Uterus (tissue), 2 donors: ENCODE data around the gene RNF208.

Experiments
- POLR2A ChIP-seq, 2 donors: fragments of 450-650 bp; IDR thresholded peaks; one replicate each; pipeline ENCODE4 v1.6.1; 2016; ENCODE audit warnings: antibody characterized with exemption in 2 of 2, mild to moderate bottlenecking in 1 of 2, moderate library complexity in 1 of 2
- TF ChIP-seq, protein P1 (sequence below), 4 experiments: fragments of 200-600 bp in 2 of 4; fragments of 450-650 bp in 2 of 4; sonication (generic) in 2 of 4; IDR thresholded peaks; one replicate each; pipeline ENCODE4 v1.5.1; 2016 to 2019; ENCODE audit warnings: antibody characterized with exemption in 4 of 4, mild to moderate bottlenecking in 2 of 4, moderate library complexity in 1 of 4

DNA sequence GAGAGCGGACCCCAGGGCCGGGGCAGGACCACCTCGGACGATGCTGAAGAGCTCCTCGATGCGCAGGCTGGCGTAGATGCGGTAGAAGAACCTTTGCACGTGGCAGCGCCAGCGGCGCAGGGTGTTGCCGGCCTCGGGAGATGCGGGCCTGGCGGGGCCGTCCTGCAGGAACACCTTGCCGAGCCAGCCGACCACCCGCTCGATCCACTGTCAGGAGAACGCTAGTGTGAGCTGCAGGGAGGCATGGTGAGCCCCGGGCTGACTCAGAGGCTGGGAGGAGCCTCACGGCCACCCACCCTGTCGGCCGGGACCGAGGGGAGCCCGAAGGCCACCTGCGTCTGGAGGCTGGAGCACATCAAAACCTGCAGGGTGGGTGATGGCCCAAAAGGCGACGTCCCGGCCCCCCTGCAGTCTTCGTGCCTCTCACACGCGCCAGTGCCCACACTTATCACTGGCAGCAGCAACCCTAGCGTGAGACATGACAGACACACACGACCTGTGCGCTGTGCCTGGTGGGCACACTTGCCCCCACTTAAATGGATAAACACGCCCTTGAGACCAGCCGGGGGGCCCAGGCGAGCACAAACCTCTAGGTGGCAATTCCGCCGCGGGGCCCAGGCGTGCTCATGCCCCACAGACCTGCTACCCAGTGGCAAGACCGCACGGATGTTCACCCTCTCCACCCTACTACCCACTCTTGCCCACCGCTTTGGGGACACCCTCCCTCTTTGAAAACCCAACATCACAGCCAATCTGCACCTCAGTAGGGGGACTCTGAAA is 37.0 kb downstream of the RNF208 start:
- TF ChIP-seq, protein P1, sequence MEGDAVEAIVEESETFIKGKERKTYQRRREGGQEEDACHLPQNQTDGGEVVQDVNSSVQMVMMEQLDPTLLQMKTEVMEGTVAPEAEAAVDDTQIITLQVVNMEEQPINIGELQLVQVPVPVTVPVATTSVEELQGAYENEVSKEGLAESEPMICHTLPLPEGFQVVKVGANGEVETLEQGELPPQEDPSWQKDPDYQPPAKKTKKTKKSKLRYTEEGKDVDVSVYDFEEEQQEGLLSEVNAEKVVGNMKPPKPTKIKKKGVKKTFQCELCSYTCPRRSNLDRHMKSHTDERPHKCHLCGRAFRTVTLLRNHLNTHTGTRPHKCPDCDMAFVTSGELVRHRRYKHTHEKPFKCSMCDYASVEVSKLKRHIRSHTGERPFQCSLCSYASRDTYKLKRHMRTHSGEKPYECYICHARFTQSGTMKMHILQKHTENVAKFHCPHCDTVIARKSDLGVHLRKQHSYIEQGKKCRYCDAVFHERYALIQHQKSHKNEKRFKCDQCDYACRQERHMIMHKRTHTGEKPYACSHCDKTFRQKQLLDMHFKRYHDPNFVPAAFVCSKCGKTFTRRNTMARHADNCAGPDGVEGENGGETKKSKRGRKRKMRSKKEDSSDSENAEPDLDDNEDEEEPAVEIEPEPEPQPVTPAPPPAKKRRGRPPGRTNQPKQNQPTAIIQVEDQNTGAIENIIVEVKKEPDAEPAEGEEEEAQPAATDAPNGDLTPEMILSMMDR (IDR thresholded peaks at IDR 0.05): no peak
- no peak for TF ChIP-seq POLR2A (IDR thresholded peaks at IDR 0.05)
